Psoas muscle (tissue), 8 donors: ENCODE measurements around the gene SLC26A9. TPM values are rescaled to one million over a fixed set of nuclear protein-coding genes. Genes with fewer than 3 reads are reported as not detected.

Source experiments
- ATAC-seq, 4 donors: fragments of 200-7000 bp; cut with Tn5 transposase; one replicate each; pipeline ENCODE4 v1.9.1; 2020; ENCODE audit warnings: moderate library complexity in 3 of 4, mild to moderate bottlenecking in 2 of 4
- DNase-seq, 2 donors: peaks; one replicate each; pipeline ENCODE4 v3.0.0-alpha.2; 2020
- H3K27ac ChIP-seq: fragments of 200-600 bp; one replicate; pipeline ENCODE4 v1.8.0; 2022
- H3K27me3 ChIP-seq, 3 donors: fragments of 200-600 bp in 1 of 3; one replicate each; pipeline versions ENCODE4 v1.6.1 to v1.8.0; 2013 to 2022; ENCODE audit warnings: low read length in 2 of 3, mild to moderate bottlenecking in 2 of 3, moderate library complexity in 1 of 3; ENCODE audit not compliant: insufficient read depth in 3 of 3
- H3K36me3 ChIP-seq, 2 donors: fragments of 200-600 bp in 1 of 2; one replicate each; pipeline versions ENCODE4 v1.6.1 to v1.8.0; 2013 to 2022; ENCODE audit warnings: low read depth in 1 of 2, mild to moderate bottlenecking in 1 of 2, moderate library complexity in 1 of 2; ENCODE audit not compliant: insufficient read depth in 1 of 2
- H3K4me1 ChIP-seq: fragments of 200-600 bp; one replicate; pipeline ENCODE4 v1.8.0; 2022
- H3K4me3 ChIP-seq: fragments of 200-600 bp; one replicate; pipeline ENCODE4 v1.8.0; 2022; ENCODE audit warnings: mild to moderate bottlenecking
- H3K9me3 ChIP-seq: fragments of 200-600 bp; one replicate; pipeline ENCODE4 v1.8.0; 2022
- WGBS, 3 donors: extraction: QIAGEN DNeasy Blood & Tissue Kit; methylation state at CpG; one replicate each; pipeline versions ENCODE4 v1.1.6 to v1.1.7; 2013; 5-methylcytosine and 5-hydroxymethylcytosine counted together
- intact Hi-C, 2 donors: fragments of 100-400 bp; cut with DNase I; formaldehyde crosslinking; loops; one replicate each; pipeline versions ENCODE4 v1.11.0 to v1.14.2; 2022
- polyA plus RNA-seq, 3 donors: library from polyadenylated mRNA; stranded (reverse); fragments of 200-250 nt; gene quantifications; one replicate each; pipeline ENCODE4 v1.2.3, GENCODE V29; 2013
- total RNA-seq, 4 donors: library from RNA; stranded (reverse); fragmentation: NEBNext Ultra II Directional in 2 of 4; extraction: Animal tissue kit (Norgen Biotek cat#: 25700) in 2 of 4; gene quantifications; one replicate each; pipeline versions ENCODE4 v1.2.1 to v1.2.4, GENCODE V29; 2021 to 2023
- TF ChIP-seq, protein P1 (sequence below): fragments of 200-600 bp; IDR thresholded peaks from one replicate; pipeline ENCODE4 v1.8.0; 2022; ENCODE audit warnings: antibody characterized with exemption
- donor health status: healthy with polysubstance abuse.
- donor health status: DM: no; HTN: no; CAD: no; lungs with moderate emphysema.
- donor health status: Bipolar disorder and iron deficiency.
- donor health status: healthy.
- donor health status: DM: yes; HTN: yes; CAD: no.
- donor health status: DM: no; HTN: no; CAD: no.
- donor health status: DM: no; HTN: no; CAD: no.
- donor health status: DM: yes; HTN: yes; CAD: no.

SLC26A9 gene
- total and polyA plus RNA-seq, 7 donors, result 0.15 to 5.5 (median 0.42) TPM

- no peak for ATAC-seq
- no peak for DNase-seq
- Histone ChIP-seq H3K4me3 (no peak overlapping the region), H3K4me1 (peaks cover 11% of the 10 kb centered on the region), H3K27me3 (no peaks in the 10 kb centered on the region), H3K27ac (peak overlapping the region; percentile 50), H3K9me3 (no peaks in the 10 kb centered on the region), H3K36me3 (no peaks in the 10 kb centered on the region)
- 41 to 61% (median 58%) methylated on average over 4 of the region's 4 CpGs for WGBS, 3 donors
- TF ChIP-seq, protein P1, sequence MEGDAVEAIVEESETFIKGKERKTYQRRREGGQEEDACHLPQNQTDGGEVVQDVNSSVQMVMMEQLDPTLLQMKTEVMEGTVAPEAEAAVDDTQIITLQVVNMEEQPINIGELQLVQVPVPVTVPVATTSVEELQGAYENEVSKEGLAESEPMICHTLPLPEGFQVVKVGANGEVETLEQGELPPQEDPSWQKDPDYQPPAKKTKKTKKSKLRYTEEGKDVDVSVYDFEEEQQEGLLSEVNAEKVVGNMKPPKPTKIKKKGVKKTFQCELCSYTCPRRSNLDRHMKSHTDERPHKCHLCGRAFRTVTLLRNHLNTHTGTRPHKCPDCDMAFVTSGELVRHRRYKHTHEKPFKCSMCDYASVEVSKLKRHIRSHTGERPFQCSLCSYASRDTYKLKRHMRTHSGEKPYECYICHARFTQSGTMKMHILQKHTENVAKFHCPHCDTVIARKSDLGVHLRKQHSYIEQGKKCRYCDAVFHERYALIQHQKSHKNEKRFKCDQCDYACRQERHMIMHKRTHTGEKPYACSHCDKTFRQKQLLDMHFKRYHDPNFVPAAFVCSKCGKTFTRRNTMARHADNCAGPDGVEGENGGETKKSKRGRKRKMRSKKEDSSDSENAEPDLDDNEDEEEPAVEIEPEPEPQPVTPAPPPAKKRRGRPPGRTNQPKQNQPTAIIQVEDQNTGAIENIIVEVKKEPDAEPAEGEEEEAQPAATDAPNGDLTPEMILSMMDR, result no peak
- intact Hi-C loops, result loop anchor here in 1 of 2 donors (10.0 kb wide), 1 partner anchor 377 kb away; no protein-coding TSS in a partner anchor
Observed at GRCh38 chr1:205972081-205972480, 28.8 kb upstream of the SLC26A9 start.

- DNase-seq (no peak), ATAC-seq (peak; percentile 72 to 85 (median 77))
- Histone ChIP-seq H3K27ac (peak overlapping the region; percentile 67), H3K9me3 (no peaks in the 10 kb centered on the region), H3K36me3 (no peaks in the 10 kb centered on the region), H3K4me1 (peaks cover 1% of the 10 kb centered on the region), H3K4me3 (no peak overlapping the region), H3K27me3 (no peaks in the 10 kb centered on the region)
- WGBS, 3 donors, result 30 to 39% (median 38%) methylated on average over 4 of the region's 4 CpGs
- TF ChIP-seq, protein P1, result no peak
- intact Hi-C loops, result loop anchor here (2.0 to 10.0 kb wide), 2 partner anchors 22 to 376 kb away; no protein-coding TSS in a partner anchor
Observed at GRCh38 chr1:205971082-205971481, 27.8 kb upstream of the SLC26A9 start.

GRCh38 chr1:205970486-205970885 lies 27.2 kb upstream of the SLC26A9 start:
- Histone ChIP-seq H3K9me3 (no peaks in the 10 kb centered on the region), H3K4me1 (no peaks in the 10 kb centered on the region), H3K36me3 (no peaks in the 10 kb centered on the region), H3K27ac (peak overlapping the region; percentile 67), H3K4me3 (no peak overlapping the region), H3K27me3 (no peaks in the 10 kb centered on the region)
- no peak for DNase-seq
- TF ChIP-seq, protein P1, result no peak
- intact Hi-C loops, result loop anchor here (2.0 to 10.0 kb wide), 2 partner anchors 22 to 376 kb away; no protein-coding TSS in a partner anchor
- 5 to 16% (median 11%) methylated on average over 1 of the region's 1 CpG for WGBS, 3 donors
- ATAC-seq, result peak in 1 of 4 donors; percentile 44

- TF ChIP-seq, protein P1, result no peak
- intact Hi-C loops, result no loop called here
- 58 to 70% (median 67%) methylated on average over 8 of the region's 8 CpGs for WGBS, 3 donors
Observed at GRCh38 chr1:205969229-205969628, 26.0 kb upstream of the SLC26A9 start.

More at GRCh38 chr1:205969229-205969628, 26.0 kb upstream of the SLC26A9 start:
- no peaks in the 10 kb centered on the region for H3K36me3 ChIP-seq
- ATAC-seq (no peak), DNase-seq (no peak)
- H3K4me3 ChIP-seq, result no peak overlapping the region
- no peaks in the 10 kb centered on the region for H3K27me3 ChIP-seq
- no peaks in the 10 kb centered on the region for H3K4me1 ChIP-seq
- no peaks in the 10 kb centered on the region for H3K9me3 ChIP-seq
- H3K27ac ChIP-seq, result no peak overlapping the region
